HG03060 (cell line): ENCODE data around the gene EMC6.
"Not testable (repeated sequence)": the region's sequence is repeated elsewhere in the genome, so short reads cannot be mapped to it uniquely, and the experiment has no call there.

Experiments used
- ATAC-seq: cut with Tn5 transposase; IDR thresholded peaks from one replicate; pipeline ENCODE4 v1.9.1; 2021; ENCODE audit warnings: low read depth, moderate number of reproducible peaks; ENCODE audit not compliant: unreplicated experiment

EMC6 gene

DNA sequence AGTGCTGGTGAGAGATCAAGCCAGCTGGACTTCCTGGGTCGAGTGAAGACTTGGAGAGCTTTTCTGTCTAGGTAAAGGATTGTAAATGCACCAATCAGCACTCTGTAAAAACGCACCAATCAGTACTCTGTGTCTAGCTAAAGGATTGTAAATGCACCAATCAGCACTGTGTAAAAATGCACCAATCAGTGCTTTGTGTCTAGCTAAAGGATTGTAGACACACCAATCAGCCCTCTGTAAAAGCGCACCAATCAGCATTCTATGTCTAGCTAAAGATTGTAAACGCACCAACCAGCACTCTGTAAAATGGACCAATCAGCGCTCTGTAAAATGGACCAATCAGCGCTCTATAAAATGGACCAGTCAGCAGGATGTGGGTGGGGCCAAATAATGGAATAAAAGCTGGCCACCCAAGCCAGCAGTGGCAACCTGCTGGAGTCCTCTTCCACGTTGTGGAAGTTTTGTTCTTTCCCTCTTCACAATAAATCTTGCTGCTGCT, 33.5 kb downstream of the EMC6 start:
- ATAC-seq: not testable (repeated sequence)

DNA sequence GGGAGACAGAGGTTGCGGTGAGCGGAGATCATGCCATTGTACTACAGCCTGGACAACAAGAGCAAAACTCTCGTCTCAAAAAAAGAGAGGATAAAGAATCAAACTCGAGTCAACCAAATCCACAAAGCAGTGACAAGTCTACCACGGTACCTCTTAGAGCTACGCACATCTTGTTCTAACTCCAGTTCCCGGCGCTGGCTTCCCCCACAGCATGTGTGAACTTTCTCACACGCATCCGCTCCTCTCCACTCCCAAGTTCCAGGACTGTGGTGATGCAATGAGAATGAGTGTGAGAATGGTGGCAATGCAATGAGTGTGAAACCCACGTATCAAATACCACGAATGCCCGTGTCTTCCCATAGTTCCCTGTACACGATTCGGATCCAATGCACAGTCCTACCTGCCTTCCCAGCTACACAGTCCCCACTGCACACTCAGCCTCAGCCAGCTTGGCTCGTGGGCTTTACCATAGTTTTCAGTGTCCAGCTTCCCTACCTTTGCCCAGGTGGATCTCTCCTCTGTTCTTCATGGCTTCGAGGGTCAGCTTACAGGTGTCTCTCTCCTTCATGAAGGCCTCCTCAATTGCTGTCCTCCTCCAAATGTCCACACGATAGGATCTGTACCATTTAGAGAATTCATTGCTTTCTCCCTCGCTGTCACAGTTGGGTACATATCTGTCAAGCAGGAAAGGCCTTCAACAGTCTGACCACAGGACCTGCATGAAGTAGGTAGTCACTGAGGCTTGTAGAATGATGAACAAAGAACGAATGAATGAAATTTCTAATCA, 36.5 kb downstream of the EMC6 start:
- ATAC-seq: no peak

DNA sequence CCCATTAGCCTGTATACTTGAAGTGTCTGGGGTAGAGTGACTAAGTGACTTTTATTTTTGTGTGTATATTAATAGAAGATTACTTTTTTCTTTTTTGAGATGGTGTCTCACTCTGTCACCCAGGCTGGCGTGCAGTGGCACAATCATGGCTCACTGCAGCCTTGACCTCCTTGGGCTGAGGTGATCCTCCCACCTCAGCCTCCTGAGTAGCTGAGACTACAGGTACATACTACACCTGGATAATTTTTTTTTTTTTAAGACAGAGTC, 37.0 kb downstream of the EMC6 start:
- not testable (repeated sequence) for ATAC-seq

DNA sequence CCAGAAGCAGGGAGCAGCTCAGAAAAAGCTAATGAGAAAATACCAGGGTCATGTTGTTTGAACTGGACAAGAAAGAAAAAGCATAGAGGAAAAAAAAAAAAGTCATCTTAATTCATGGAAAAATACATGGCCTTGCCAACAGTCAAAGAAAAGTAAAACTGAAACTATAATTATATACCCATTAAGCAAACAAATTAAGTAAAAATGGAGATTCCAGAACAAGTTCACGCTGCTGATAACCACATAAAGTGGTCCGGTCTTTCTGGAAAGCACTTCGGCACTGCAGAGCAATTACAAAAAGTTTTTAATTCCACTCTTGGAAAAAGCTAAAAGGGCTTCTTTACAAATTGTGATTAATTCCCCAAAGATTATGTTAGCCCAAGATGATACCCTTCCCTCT, 39.8 kb downstream of the EMC6 start:
- no peak for ATAC-seq

DNA sequence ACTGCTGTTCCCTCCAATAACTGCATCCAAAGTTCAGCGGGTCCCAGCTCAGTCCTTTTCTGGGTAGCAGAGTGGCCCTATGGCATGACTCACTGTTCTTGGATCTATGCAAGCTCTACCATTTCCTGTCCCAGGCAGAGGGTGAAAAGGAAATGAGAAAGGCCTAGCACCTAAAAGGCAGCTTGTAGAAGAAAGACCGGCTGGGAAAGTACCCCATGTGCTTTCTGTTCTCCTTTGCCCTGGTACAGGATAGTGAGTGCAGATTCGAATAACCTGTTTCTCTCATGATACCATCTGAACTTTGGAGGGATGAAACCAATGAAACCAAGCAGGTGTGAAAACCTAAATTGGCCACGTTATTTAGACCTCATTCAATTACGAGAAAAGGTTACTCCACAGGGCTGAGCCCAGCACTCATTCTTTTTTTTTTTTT, 42.4 kb downstream of the EMC6 start:
- ATAC-seq: peak; percentile 94

DNA sequence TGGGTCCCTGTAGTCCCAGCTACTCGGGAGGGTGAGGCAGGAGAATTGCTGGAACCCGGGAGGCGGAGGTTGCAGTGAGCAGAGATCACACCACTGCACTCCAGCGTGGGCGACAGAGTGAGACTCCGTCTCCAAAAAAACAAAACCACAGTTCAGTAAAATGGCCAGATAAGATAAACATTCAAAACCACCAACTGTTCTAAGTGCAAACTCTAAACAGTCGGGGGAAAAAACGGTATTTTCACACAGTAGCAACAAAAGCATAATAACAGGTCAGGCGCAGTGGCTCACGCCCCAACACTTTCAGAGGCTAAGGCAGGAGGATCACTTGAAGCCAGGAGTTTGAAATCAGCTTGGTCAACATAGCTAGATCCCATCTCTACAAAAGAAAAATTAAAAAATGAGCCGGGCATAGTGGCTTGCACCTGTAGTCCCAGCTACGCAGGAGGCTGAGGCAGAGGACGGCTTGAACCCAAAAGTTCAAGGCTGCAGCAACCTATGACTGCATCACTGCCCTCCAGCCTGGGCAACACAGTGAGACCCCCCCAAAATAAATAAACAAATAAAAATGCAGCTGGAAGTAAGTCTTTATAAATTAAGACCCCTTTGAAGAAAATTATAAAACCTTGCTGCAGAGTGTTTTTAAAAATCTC, 44.3 kb downstream of the EMC6 start:
- ATAC-seq: no peak

DNA sequence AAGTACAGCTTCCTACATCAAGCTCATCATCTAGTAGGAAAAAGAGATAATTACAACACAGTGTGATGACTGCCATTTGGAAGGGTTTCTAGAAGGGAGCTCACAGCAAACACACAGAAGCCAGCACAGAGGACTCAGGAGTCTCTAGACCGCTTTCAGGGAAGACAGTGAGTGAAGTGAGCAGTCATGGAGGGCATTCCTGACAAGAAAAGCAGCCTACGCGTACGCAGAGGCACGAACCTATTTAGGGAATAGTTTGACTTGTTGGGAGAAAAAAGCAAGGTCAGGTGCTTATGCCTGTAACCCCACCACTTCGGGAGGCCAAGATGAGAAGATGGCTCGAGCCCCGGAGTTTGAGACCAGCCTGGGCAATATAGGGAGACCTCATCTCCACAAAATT, 46.7 kb downstream of the EMC6 start:
- ATAC-seq: no peak

DNA sequence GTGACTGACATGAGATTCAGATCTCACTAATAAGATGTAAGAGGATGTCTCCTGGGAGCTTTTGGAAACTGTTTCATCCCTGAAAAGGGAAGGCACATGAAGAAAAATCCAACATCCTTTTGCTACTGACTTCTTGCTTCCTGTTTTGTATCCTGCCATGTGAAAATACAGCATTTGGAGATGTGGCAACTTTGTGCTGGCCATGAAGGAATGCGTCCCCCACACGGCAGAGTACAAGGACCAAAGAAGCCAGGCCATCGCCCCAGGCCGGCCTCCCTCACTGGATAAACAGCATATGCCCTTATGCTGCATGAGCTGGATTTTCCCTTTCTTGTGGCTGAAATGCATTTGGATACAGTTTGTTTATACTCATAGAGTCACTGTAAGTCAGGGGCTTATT, 49.6 kb downstream of the EMC6 start:
- no peak for ATAC-seq

DNA sequence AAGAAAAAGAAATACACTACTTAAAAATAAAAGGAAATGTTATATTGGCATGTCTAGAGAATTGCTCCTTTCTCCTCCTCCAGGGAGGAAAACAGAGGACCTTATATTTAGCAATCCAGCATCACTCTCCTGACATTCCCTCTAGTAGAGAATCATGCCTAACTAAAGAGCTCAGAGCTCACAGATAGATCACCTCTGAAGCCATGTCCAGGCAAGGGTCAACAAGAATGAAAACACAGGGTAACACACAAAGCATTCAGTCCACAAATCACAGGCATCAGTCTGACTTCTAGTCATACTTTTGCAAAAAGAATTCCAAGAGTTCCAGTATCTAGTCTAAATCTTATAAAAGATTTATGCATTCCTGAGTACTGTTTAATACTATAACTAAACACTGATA, 50.7 kb downstream of the EMC6 start:
- no peak for ATAC-seq
